ENCODE data around the gene ADAM19.

Gene ADAM19

GRCh38 chr5:157594257-157594656 lies 18.7 kb upstream of the ADAM19 start:
- no peaks in the 10 kb centered on the region for H3K27me3 ChIP-seq (ENCODE audit: control insufficient read depth, insufficient read depth, low read length)
- H3K9ac ChIP-seq (ENCODE audit: low read length), result no peak overlapping the region
- no peaks in the 10 kb centered on the region for H3K4me1 ChIP-seq (ENCODE audit: control insufficient read depth, insufficient read depth, low read length)
- H3K9me3 ChIP-seq (ENCODE audit: control insufficient read depth, insufficient read depth, low read depth, low read length), result no peaks in the 10 kb centered on the region
- no peak overlapping the region for H3K4me3 ChIP-seq (ENCODE audit: low read depth, low read length)
- H3K27ac ChIP-seq (ENCODE audit: low read depth, low read length), result no peak overlapping the region
- H3K36me3 ChIP-seq (ENCODE audit: control insufficient read depth, insufficient read depth, low read length), result no peaks in the 10 kb centered on the region

- H3K4me3 ChIP-seq (ENCODE audit: low read depth, low read length), result no peak overlapping the region
- H3K27ac ChIP-seq (ENCODE audit: low read depth, low read length), result no peak overlapping the region
- H3K9ac ChIP-seq (ENCODE audit: low read length), result no peak overlapping the region
- H3K9me3 ChIP-seq (ENCODE audit: control insufficient read depth, insufficient read depth, low read depth, low read length), result no peaks in the 10 kb centered on the region
- H3K4me1 ChIP-seq (ENCODE audit: control insufficient read depth, insufficient read depth, low read length), result no peaks in the 10 kb centered on the region
- no peaks in the 10 kb centered on the region for H3K27me3 ChIP-seq (ENCODE audit: control insufficient read depth, insufficient read depth, low read length)
- H3K36me3 ChIP-seq (ENCODE audit: control insufficient read depth, insufficient read depth, low read length), result no peaks in the 10 kb centered on the region
Observed at GRCh38 chr5:157593052-157593757, 17.6 kb upstream of the ADAM19 start.

- Histone ChIP-seq H3K4me1 (ENCODE audit: control insufficient read depth, insufficient read depth, low read length) (no peaks in the 10 kb centered on the region), H3K27ac (ENCODE audit: low read depth, low read length) (no peak overlapping the region), H3K27me3 (ENCODE audit: control insufficient read depth, insufficient read depth, low read length) (no peaks in the 10 kb centered on the region), H3K36me3 (ENCODE audit: control insufficient read depth, insufficient read depth, low read length) (no peaks in the 10 kb centered on the region), H3K9me3 (ENCODE audit: control insufficient read depth, insufficient read depth, low read depth, low read length) (no peaks in the 10 kb centered on the region), H3K4me3 (ENCODE audit: low read depth, low read length) (no peak overlapping the region), H3K9ac (ENCODE audit: low read length) (no peak overlapping the region)
Observed at GRCh38 chr5:157592594-157592993, 17.0 kb upstream of the ADAM19 start.

GRCh38 chr5:157590478-157590877 lies 14.9 kb upstream of the ADAM19 start:
- Histone ChIP-seq H3K27me3 (ENCODE audit: control insufficient read depth, insufficient read depth, low read length) (no peaks in the 10 kb centered on the region), H3K4me3 (ENCODE audit: low read depth, low read length) (no peak overlapping the region), H3K27ac (ENCODE audit: low read depth, low read length) (no peak overlapping the region), H3K4me1 (ENCODE audit: control insufficient read depth, insufficient read depth, low read length) (no peaks in the 10 kb centered on the region), H3K9ac (ENCODE audit: low read length) (no peak overlapping the region), H3K36me3 (ENCODE audit: control insufficient read depth, insufficient read depth, low read length) (no peaks in the 10 kb centered on the region), H3K9me3 (ENCODE audit: control insufficient read depth, insufficient read depth, low read depth, low read length) (no peaks in the 10 kb centered on the region)

- no peak overlapping the region for H3K27ac ChIP-seq (ENCODE audit: low read depth, low read length)
- H3K9ac ChIP-seq (ENCODE audit: low read length), result no peak overlapping the region
- no peaks in the 10 kb centered on the region for H3K36me3 ChIP-seq (ENCODE audit: control insufficient read depth, insufficient read depth, low read length)
- no peaks in the 10 kb centered on the region for H3K9me3 ChIP-seq (ENCODE audit: control insufficient read depth, insufficient read depth, low read depth, low read length)
- no peaks in the 10 kb centered on the region for H3K4me1 ChIP-seq (ENCODE audit: control insufficient read depth, insufficient read depth, low read length)
- no peaks in the 10 kb centered on the region for H3K27me3 ChIP-seq (ENCODE audit: control insufficient read depth, insufficient read depth, low read length)
- no peak overlapping the region for H3K4me3 ChIP-seq (ENCODE audit: low read depth, low read length)
Observed at GRCh38 chr5:157584628-157585027, 9.1 kb upstream of the ADAM19 start.

GRCh38 chr5:157582731-157583620 lies 7.4 kb upstream of the ADAM19 start:
- H3K36me3 ChIP-seq (ENCODE audit: control insufficient read depth, insufficient read depth, low read length), result no peaks in the 10 kb centered on the region
- peaks cover 6% of the 10 kb centered on the region; the same call in 1 of the 2 replicates for H3K4me1 ChIP-seq (ENCODE audit: control insufficient read depth, insufficient read depth, low read length)
- no peaks in the 10 kb centered on the region for H3K9me3 ChIP-seq (ENCODE audit: control insufficient read depth, insufficient read depth, low read depth, low read length)
- no peak overlapping the region for H3K27ac ChIP-seq (ENCODE audit: low read depth, low read length)
- no peaks in the 10 kb centered on the region for H3K27me3 ChIP-seq (ENCODE audit: control insufficient read depth, insufficient read depth, low read length)
- no peak overlapping the region for H3K4me3 ChIP-seq (ENCODE audit: low read depth, low read length)
- no peak overlapping the region for H3K9ac ChIP-seq (ENCODE audit: low read length)

- Histone ChIP-seq H3K9me3 (ENCODE audit: control insufficient read depth, insufficient read depth, low read depth, low read length) (no peaks in the 10 kb centered on the region), H3K27me3 (ENCODE audit: control insufficient read depth, insufficient read depth, low read length) (no peaks in the 10 kb centered on the region), H3K27ac (ENCODE audit: low read depth, low read length) (no peak overlapping the region), H3K9ac (ENCODE audit: low read length) (no peak overlapping the region), H3K36me3 (ENCODE audit: control insufficient read depth, insufficient read depth, low read length) (no peaks in the 10 kb centered on the region), H3K4me1 (ENCODE audit: control insufficient read depth, insufficient read depth, low read length) (peaks cover 17% of the 10 kb centered on the region; the same call in 1 of the 2 replicates), H3K4me3 (ENCODE audit: low read depth, low read length) (no peak overlapping the region)
Observed at GRCh38 chr5:157581901-157582300, 6.3 kb upstream of the ADAM19 start.

GRCh38 chr5:157578079-157578780 lies 2.7 kb upstream of the ADAM19 start:
- H3K4me3 ChIP-seq (ENCODE audit: low read depth, low read length), result peak overlapping the region; percentile 7; the same call in 1 of the 2 replicates
- H3K36me3 ChIP-seq (ENCODE audit: control insufficient read depth, insufficient read depth, low read length), result no peaks in the 10 kb centered on the region
- H3K27ac ChIP-seq (ENCODE audit: low read depth, low read length), result no peak overlapping the region; the same call in 1 of the 2 replicates
- H3K4me1 ChIP-seq (ENCODE audit: control insufficient read depth, insufficient read depth, low read length), result peaks cover 24% of the 10 kb centered on the region; the same call in 1 of the 2 replicates
- H3K27me3 ChIP-seq (ENCODE audit: control insufficient read depth, insufficient read depth, low read length), result peaks cover 12% of the 10 kb centered on the region; the same call in 1 of the 2 replicates
- H3K9ac ChIP-seq (ENCODE audit: low read length), result peak overlapping the region; percentile 48
- no peaks in the 10 kb centered on the region for H3K9me3 ChIP-seq (ENCODE audit: control insufficient read depth, insufficient read depth, low read depth, low read length)

GRCh38 chr5:157576678-157577077 lies 1.1 kb upstream of the ADAM19 start:
- Histone ChIP-seq H3K27ac (ENCODE audit: low read depth, low read length) (peak overlapping the region; percentile 26; the same call in 1 of the 2 replicates), H3K36me3 (ENCODE audit: control insufficient read depth, insufficient read depth, low read length) (no peaks in the 10 kb centered on the region), H3K9ac (ENCODE audit: low read length) (peak overlapping the region; percentile 41), H3K4me3 (ENCODE audit: low read depth, low read length) (peak overlapping the region; percentile 84; the same call in 1 of the 2 replicates), H3K27me3 (ENCODE audit: control insufficient read depth, insufficient read depth, low read length) (peaks cover 12% of the 10 kb centered on the region; the same call in 1 of the 2 replicates), H3K9me3 (ENCODE audit: control insufficient read depth, insufficient read depth, low read depth, low read length) (no peaks in the 10 kb centered on the region), H3K4me1 (ENCODE audit: control insufficient read depth, insufficient read depth, low read length) (peaks cover 26% of the 10 kb centered on the region; the same call in 1 of the 2 replicates)

GRCh38 chr5:157574456-157575380 lies 857 bp downstream of the ADAM19 start:
- H3K27ac ChIP-seq (ENCODE audit: low read depth, low read length), result peak overlapping the region; percentile 89; the same call in 1 of the 2 replicates

More at GRCh38 chr5:157574456-157575380, 857 bp downstream of the ADAM19 start:
- Histone ChIP-seq H3K4me1 (ENCODE audit: control insufficient read depth, insufficient read depth, low read length) (peaks cover 37% of the 10 kb centered on the region; the same call in 1 of the 2 replicates), H3K4me3 (ENCODE audit: low read depth, low read length) (peak overlapping the region; percentile 84), H3K27me3 (ENCODE audit: control insufficient read depth, insufficient read depth, low read length) (peaks cover 12% of the 10 kb centered on the region; the same call in 1 of the 2 replicates), H3K36me3 (ENCODE audit: control insufficient read depth, insufficient read depth, low read length) (peaks cover 5% of the 10 kb centered on the region; the same call in 1 of the 2 replicates), H3K9ac (ENCODE audit: low read length) (peak overlapping the region; percentile 93), H3K9me3 (ENCODE audit: control insufficient read depth, insufficient read depth, low read depth, low read length) (no peaks in the 10 kb centered on the region)

Data from HUES6 (cell line).